Activated CD8-positive, alpha-beta T cell treated with anti-CD3 and anti-CD28 coated beads for 36 hours (primary cell): ENCODE data around the gene RAB6A. TPM values are rescaled to one million over a fixed set of nuclear protein-coding genes. Genes with fewer than 3 reads are reported as not detected.

Experiments
- ATAC-seq: fragments of 200-7000 bp; cut with Tn5 transposase; one replicate; pipeline ENCODE4 v1.10.0; 2021; ENCODE audit warnings: mild to moderate bottlenecking, moderate library complexity
- CTCF ChIA-PET: fragments of 350-600 bp; sonication (Branson Sonifier 250); formaldehyde crosslinking; loops from one replicate; lab custom pipeline; 2021; ENCODE audit warnings: antibody characterized with exemption; lab: Charles Lee
- POLR2A ChIA-PET: fragments of 350-600 bp; sonication (Branson Sonifier 250); formaldehyde crosslinking; loops from one replicate; lab custom pipeline; 2021; ENCODE audit warnings: antibody characterized with exemption; lab: Charles Lee
- DNase-seq: peaks from one replicate; pipeline ENCODE4 v3.0.0-alpha.2; 2020
- H3K27ac Mint-ChIP-seq: one replicate; pipeline ENCODE4 v1.8.0; 2021; ENCODE audit warnings: mild to moderate bottlenecking, mixed read lengths
- H3K27me3 Mint-ChIP-seq: one replicate; pipeline ENCODE4 v1.8.0; 2021; ENCODE audit warnings: mixed read lengths
- H3K36me3 Mint-ChIP-seq: one replicate; pipeline ENCODE4 v1.8.0; 2021; ENCODE audit warnings: low read depth, mixed read lengths
- H3K4me1 Mint-ChIP-seq: one replicate; pipeline ENCODE4 v1.8.0; 2021; ENCODE audit warnings: low read depth, mixed read lengths
- H3K4me3 Mint-ChIP-seq: one replicate; pipeline ENCODE4 v1.8.0; 2021; ENCODE audit warnings: mild to moderate bottlenecking, moderate library complexity, mixed read lengths
- H3K9me3 Mint-ChIP-seq: one replicate; pipeline ENCODE4 v1.8.0; 2021; ENCODE audit warnings: mixed read lengths
- CTCF ChIP-seq: fragments of 200-600 bp; IDR thresholded peaks from one replicate; pipeline ENCODE4 v1.8.0; 2022; ENCODE audit warnings: antibody characterized with exemption, mild to moderate bottlenecking
- intact Hi-C: fragments of 100-400 bp; cut with micrococcal nuclease; formaldehyde crosslinking; loops from one replicate; pipeline ENCODE4 v1.10.0; 2022
- total RNA-seq, 2 experiments: library from RNA; stranded (reverse); gene quantifications; one replicate each; pipeline ENCODE4 v1.2.3, GENCODE V29; 2021

RAB6A gene
- total RNA-seq, 2 experiments from 2014 or later = 75.3 to 77.6 TPM

GRCh38 chr11:73729594-73730206, 31.2 kb downstream of the RAB6A start:
- peaks cover 40% of the 10 kb centered on the region for H3K4me1 Mint-ChIP-seq
- ChIA-PET CTCF (interaction anchor here (1.0 to 1.8 kb wide), 4 partner anchors 8 to 526 kb away, joined by 3 to 5 read pairs (median 3); no protein-coding TSS in a partner anchor), POLR2A (no interaction called here)
- H3K9me3 Mint-ChIP-seq = no peaks in the 10 kb centered on the region
- peaks cover 29% of the 10 kb centered on the region for H3K36me3 Mint-ChIP-seq
- TF ChIP-seq CTCF = peak; percentile 59
- peak overlapping the region; percentile 25 for H3K27ac Mint-ChIP-seq
- peak; percentile 55 for ATAC-seq
- intact Hi-C loops = no loop called here
- DNase-seq = peak; percentile 38
- no peaks in the 10 kb centered on the region for H3K27me3 Mint-ChIP-seq
- no peak overlapping the region for H3K4me3 Mint-ChIP-seq

- Mint-ChIP-seq H3K4me3 (no peak overlapping the region), H3K9me3 (no peaks in the 10 kb centered on the region), H3K27me3 (no peaks in the 10 kb centered on the region), H3K27ac (no peak overlapping the region), H3K36me3 (peaks cover 29% of the 10 kb centered on the region), H3K4me1 (peaks cover 36% of the 10 kb centered on the region)
- intact Hi-C loops = no loop called here
- POLR2A ChIA-PET = no interaction called here
- CTCF ChIA-PET = no interaction called here
- TF ChIP-seq CTCF = no peak
- ATAC-seq = peak; percentile 51
- no peak for DNase-seq
Measured at GRCh38 chr11:73728000-73728399, 32.9 kb downstream of the RAB6A start.

- peaks cover 30% of the 10 kb centered on the region for H3K36me3 Mint-ChIP-seq
- no peak for DNase-seq
- no peak for TF ChIP-seq CTCF
- H3K9me3 Mint-ChIP-seq = no peaks in the 10 kb centered on the region
- peaks cover 33% of the 10 kb centered on the region for H3K4me1 Mint-ChIP-seq
- no peak overlapping the region for H3K27ac Mint-ChIP-seq
- intact Hi-C loops = no loop called here
- ChIA-PET CTCF (no interaction called here), POLR2A (interaction anchor here (0.6 kb wide), 1 partner anchor 851 kb away, joined by 3 read pairs; no protein-coding TSS in a partner anchor)
- no peak overlapping the region for H3K4me3 Mint-ChIP-seq
- no peak for ATAC-seq
- H3K27me3 Mint-ChIP-seq = no peaks in the 10 kb centered on the region
Measured at GRCh38 chr11:73726825-73727224, 34.0 kb downstream of the RAB6A start.

GRCh38 chr11:73717136-73717535, 43.7 kb downstream of the RAB6A start:
- Mint-ChIP-seq H3K27me3 (no peaks in the 10 kb centered on the region), H3K9me3 (no peaks in the 10 kb centered on the region), H3K4me1 (peaks cover 9% of the 10 kb centered on the region), H3K36me3 (peaks cover 27% of the 10 kb centered on the region), H3K4me3 (no peak overlapping the region), H3K27ac (no peak overlapping the region)
- ChIA-PET POLR2A (no interaction called here), CTCF (no interaction called here)
- DNase-seq (no peak), ATAC-seq (no peak)
- intact Hi-C loops = no loop called here
- no peak for TF ChIP-seq CTCF

GRCh38 chr11:73716153-73717056, 44.5 kb downstream of the RAB6A start:
- ATAC-seq = peak; percentile 70
- DNase-seq = no peak
- POLR2A ChIA-PET = no interaction called here
- Mint-ChIP-seq H3K27ac (peak overlapping the region; percentile 61), H3K4me3 (no peak overlapping the region), H3K27me3 (no peaks in the 10 kb centered on the region), H3K9me3 (no peaks in the 10 kb centered on the region), H3K36me3 (peaks cover 24% of the 10 kb centered on the region), H3K4me1 (peaks cover 9% of the 10 kb centered on the region)
- CTCF ChIA-PET = no interaction called here
- no peak for TF ChIP-seq CTCF
- intact Hi-C loops = no loop called here
